GM21529 (cell line): ENCODE results near the gene SLC2A6.

Source experiments
- ATAC-seq: cut with Tn5 transposase; IDR thresholded peaks from one replicate; pipeline ENCODE4 v1.9.1; 2021; ENCODE audit not compliant: unreplicated experiment

Gene SLC2A6

DNA sequence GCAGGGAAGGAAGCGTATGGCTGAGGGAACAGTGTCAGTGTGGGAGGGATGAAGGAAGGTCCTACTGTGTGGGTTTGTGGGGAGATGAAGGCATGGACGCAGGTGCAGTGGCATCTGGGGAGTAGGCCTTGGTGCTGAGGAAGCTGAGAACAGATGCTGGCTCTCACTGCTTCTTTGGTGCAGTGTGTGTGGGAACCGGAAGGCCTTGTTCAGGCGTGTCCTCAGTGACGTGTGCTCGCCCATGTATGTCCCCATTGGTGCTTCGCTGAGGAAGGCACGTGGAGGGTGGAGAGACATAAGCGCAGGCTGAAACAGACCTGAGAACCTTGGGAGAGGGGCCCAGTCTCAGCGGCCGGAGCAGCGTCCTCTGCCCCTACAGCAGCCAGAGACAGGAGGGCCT is 38.0 kb downstream of the SLC2A6 start:
- ATAC-seq, result no peak

GRCh38 chr9:133439337-133439736 is 39.6 kb downstream of the SLC2A6 start:
- ATAC-seq, result no peak

DNA sequence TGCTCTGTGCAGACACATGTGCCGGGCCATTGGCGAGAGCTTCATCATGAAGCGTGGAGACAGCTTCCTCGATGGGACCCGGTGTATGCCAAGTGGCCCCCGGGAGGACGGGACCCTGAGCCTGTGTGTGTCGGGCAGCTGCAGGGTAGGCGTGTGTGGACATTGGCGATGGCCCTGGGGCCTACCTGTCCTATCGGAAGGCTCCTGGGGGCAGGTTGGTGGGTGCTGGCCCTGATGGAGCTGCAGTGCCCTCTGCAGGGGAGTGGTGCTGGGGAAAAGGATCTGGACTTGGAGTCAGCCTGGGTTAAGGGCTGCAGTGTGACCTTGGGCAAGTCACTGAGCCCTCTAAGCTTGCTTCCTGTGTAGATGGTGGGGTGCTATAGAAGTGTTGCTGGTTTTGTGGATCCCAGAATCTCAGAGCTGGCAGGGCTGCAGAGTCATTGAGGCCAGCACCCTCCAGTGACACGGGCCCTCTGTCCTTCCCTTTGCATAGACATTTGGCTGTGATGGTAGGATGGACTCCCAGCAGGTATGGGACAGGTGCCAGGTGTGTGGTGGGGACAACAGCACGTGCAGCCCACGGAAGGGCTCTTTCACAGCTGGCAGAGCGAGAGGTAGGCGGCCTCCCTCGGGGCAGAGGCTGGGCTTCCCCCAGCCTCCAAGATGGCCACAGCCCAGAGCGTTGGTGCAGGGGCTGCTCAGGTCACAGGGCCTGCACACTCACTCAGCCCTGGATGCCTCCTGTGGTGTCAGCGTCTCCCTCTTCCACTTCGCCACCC is 41.0 kb downstream of the SLC2A6 start:
- ATAC-seq, result no peak

- no peak for ATAC-seq
Observed at GRCh38 chr9:133436681-133437080, 42.2 kb downstream of the SLC2A6 start.

DNA sequence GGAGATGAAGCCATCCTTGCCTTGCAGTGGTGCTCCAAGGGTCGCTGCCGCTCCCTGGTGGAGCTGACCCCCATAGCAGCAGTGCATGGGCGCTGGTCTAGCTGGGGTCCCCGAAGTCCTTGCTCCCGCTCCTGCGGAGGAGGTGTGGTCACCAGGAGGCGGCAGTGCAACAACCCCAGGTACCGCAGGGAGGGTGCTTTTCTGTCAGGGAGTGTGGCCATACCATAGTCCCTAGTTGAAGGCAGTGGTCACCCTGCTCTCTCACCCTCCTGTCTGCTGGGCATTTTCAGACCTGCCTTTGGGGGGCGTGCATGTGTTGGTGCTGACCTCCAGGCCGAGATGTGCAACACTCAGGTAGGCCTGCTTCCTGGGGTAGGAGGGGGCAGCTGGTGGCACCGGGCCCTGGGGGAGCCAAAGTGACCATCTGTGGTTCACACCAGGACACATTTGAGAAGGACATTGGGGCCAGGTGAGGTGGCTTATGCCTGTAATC is 45.5 kb downstream of the SLC2A6 start:
- no peak for ATAC-seq

- ATAC-seq, result no peak
Observed at GRCh38 chr9:133430244-133430643, 48.7 kb downstream of the SLC2A6 start.

DNA sequence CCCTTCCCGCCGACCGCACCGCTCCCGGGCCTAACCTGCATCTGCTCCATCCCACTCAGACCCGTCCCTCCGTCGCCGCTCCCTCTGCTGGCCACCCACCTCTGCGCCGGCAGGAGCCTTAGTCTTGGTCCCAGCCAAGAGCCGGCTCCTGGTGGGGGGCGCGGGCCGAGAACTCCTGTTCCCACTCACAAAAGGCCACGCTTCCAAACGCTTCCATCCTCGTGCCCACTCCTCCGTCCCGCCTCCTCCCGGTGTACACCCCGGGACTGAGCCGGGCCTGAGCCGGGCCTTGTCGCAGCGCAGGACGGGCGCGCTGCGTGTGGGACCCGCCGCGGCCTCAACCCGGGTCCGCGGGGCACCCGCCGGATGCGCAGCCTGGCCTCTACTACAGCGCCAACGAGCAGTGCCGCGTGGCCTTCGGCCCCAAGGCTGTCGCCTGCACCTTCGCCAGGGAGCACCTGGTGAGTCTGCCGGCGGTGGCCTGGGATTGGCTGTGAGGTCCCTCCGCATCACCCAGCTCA is 49.2 kb downstream of the SLC2A6 start:
- ATAC-seq, result no peak

DNA sequence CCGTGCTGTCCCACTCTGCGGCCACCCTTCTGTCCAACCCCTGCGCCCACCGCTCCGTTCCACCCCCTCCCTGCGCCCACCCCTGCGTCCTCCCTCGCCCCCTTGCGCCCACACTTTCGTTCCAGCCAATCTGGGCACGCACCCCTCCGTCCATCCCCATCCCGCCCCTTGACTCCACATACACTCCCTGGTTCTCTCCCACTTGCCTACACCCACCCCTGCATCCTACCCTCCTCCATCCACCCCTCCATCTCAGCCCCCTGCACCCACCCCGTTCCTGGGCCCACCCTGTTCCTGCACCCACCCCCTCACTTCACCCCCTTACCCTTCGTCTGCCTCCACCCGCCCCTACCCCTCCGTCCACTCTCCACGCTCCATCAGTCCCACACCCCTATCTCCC is 49.7 kb downstream of the SLC2A6 start:
- ATAC-seq, result no peak

- ATAC-seq, result no peak
Observed at GRCh38 chr9:133428617-133429101, 50.2 kb downstream of the SLC2A6 start.

GRCh38 chr9:133427658-133428348 is 51.1 kb downstream of the SLC2A6 start:
- ATAC-seq, result no peak

DNA sequence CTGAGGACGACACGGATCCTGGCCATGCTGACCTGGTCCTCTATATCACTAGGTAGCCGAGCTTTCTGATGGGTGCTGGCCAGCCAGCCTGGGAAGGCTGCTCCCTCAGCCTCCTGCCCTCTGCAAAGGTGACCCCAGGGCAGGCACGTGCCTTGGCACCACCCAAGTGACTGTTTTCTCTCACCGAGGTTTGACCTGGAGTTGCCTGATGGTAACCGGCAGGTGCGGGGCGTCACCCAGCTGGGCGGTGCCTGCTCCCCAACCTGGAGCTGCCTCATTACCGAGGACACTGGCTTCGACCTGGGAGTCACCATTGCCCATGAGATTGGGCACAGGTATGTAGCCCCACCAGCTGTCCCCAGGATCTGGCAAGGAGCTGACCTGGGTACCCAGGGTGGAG is 52.9 kb downstream of the SLC2A6 start:
- ATAC-seq, result no peak

DNA sequence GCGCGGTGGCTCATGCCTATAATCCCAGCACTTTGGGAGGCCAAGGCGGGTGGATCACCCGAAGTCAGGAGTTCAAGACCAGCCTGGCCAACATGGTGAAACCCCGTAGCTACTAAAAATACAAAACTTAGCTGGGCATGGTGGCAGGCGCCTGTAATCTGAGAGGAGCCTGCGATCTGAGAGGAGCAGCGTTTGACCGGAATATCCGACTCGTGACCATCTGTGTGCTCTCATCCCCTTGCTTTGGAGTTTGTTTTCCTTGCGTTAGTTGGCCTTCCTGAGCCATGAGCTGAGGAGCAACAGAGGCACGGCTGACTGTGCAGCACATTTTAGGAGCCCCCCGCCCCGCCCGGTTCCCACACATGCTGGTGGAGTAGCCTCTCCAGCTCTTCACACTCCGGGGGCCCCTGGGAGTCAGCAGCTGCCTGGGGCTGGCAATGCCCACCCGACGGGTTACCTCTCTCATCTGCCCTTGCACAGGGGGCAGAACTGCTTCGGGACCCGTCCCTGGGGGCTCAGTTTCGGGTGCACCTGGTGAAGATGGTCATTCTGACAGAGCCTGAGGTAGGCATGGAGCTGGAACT is 53.8 kb downstream of the SLC2A6 start:
- no peak for ATAC-seq

DNA sequence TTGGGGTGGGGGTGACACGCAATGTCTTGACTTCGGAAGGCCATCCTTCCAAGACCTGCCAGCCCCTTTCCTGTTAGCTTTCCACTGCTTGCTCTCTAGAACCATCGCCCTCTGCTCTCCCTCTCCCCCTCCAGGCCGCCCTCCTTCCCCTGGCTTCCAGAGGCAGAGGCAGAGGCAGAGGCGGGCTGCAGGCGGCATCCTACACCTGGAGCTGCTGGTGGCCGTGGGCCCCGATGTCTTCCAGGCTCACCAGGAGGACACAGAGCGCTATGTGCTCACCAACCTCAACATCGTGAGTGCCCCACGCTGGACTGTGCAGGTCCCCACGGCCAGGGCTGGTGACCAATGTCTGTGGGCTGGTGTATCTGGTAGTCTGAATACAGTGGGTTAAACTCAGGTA is 54.7 kb downstream of the SLC2A6 start:
- no peak for ATAC-seq

DNA sequence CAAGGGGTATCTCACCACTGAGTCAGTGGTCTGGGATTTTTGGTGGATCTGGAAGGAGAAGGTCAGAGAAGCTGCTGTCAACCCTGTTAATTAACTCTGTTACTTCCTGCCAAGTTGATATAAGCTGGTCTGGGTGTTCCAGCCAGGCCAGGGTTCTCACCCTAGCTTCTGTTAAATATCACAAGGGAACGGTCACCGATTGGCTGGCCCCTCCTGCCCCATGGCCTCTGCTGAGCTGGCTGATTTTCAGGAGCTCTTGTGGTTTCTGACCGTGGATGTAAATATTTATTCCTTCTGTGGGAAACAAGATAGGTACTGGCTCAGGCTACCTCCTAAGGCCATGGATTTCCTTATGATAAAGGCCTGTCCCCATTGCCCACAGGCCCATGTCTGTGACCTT is 55.7 kb downstream of the SLC2A6 start:
- no peak for ATAC-seq

DNA sequence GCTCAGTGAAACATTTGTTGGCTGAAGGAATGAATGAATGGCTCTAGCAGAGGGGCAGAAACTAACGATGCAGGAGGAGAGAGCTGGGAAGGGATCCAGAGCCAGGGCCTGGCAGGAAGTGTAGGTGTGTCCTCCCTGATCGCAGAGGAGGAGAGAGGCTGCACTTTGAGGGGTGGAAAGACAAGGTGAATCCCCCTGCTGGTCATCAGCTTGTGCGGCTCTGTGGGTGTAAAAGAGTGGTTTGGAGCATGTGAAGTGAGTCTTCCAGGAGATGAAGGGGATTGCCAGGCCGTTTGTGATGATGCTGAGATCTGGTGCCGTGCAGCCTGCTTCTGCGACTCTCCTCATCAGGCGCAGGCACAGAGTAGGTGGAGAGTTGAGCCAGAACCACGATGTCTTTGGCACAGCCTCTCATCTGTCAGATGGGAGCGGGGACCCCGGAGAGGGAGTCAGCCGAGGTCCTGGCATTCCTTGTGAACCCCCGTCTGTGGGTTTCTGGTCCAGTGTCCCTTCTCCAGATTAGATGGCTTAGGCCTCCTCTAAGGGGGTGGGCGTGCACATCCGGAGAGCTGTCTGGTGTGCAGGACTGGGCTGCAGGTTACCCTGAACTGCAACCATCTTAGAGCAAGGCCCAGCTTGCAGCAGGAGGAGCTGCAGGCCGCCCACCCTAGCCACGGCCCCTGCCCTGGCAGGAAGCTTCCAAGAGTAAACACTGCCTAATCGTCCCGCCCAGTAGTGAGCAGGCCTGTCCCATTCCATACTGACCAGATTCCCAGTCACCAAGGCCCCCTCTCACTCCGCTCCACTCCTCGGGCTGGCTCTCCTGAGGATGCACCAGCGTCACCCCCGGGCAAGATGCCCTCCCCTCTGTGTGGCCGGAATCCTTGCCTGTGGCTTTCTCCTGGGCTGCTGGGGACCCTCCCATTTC is 57.0 kb downstream of the SLC2A6 start, which contains the start of gene ADAMTS13:
ADAMTS13 (plus strand) TSS at position 753 of the 928 bp plus-strand sequence; CDS start at position 830, 77 bp downstream.
- ATAC-seq, result no peak
